HL-60 (cell line): ENCODE data around the gene ABI2.

Experiments used
- CTCF ChIP-seq: IDR thresholded peaks from one replicate; pipeline ENCODE4 v1.5.1; 2011; ENCODE audit warnings: low read length, control low read depth, inconsistent platforms; ENCODE audit not compliant: insufficient read depth
- GABPA ChIP-seq: IDR thresholded peaks from 2 replicates; pipeline ENCODE4 v1.6.1; 2012; ENCODE audit warnings: low read depth
- POLR2AphosphoS5 ChIP-seq: IDR thresholded peaks from 2 replicates; pipeline ENCODE4 v1.6.1; 2012; ENCODE audit warnings: low read depth
- REST ChIP-seq: IDR thresholded peaks from 2 replicates; pipeline ENCODE4 v1.6.1; 2012; ENCODE audit warnings: low read depth; ENCODE audit not compliant: insufficient replicate concordance

GRCh38 chr2:203476881-203477280 lies 148.7 kb downstream of the ABI2 start:
- no peak for TF ChIP-seq CTCF
- no peak for TF ChIP-seq REST
- no peak for TF ChIP-seq POLR2AphosphoS5
- no peak for TF ChIP-seq GABPA
